Nucleus accumbens (tissue), 56 donors: Measurements from ENCODE around the gene ARL10.

Source experiments
- DNase-seq, 56 donors: peaks; one replicate each; lab custom pipeline; 2025; lab: John Stamatoyannopoulos, UW

Gene ARL10

DNA sequence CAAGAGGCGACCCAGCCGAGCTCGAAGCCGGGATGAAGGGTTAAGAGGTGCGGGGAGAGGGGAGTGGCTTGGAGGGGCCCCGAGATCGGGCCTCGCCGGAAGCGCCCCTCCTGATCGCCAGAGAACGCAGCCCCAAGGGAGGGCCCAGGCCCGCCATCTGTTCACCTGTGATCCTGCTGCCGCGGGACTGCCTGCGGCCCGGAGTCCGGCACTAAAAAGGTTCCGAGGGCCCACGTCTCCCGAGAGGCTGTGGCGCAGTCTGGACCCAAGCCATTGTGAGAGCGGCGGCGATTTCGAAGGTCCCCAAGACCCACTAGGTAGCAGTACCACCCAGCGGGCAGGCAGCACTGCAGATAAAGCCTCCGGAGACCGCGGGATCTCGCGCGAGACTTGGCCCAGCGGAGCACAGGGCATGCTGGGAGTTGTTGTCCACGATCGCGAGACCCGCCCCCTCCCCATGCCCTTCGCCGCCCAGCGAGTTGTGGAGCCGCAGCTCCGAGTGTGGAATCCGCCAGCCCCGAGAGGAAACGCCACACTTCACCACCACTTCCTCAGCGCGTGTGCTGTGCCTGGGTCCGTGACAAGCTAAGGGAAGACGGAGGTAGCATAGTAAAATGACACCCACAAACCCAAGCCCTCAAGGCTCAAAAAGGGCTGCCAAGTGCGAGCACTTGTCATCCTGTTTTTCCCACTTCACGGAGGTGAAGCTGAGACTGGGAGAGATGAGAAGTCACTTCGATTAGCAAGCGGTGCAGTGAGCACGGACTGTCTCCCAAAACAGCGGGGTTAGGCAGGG, 3.7 kb upstream of the ARL10 start, which contains the start of gene KIAA1191:
KIAA1191 (minus strand) TSS at position 328 of the 796 bp plus-strand sequence. CDS start 2,256 bp downstream, outside the sequence.
- peak; percentile 21 to 96 (median 88) for DNase-seq

- DNase-seq, result no peak
Measured at GRCh38 chr5:176362233-176362490, 3.1 kb upstream of the ARL10 start.

- peak in 3 of 56 donors; percentile 31 to 39 (median 37) for DNase-seq
Measured at GRCh38 chr5:176364765-176365350, 429 bp upstream of the ARL10 start.

DNA sequence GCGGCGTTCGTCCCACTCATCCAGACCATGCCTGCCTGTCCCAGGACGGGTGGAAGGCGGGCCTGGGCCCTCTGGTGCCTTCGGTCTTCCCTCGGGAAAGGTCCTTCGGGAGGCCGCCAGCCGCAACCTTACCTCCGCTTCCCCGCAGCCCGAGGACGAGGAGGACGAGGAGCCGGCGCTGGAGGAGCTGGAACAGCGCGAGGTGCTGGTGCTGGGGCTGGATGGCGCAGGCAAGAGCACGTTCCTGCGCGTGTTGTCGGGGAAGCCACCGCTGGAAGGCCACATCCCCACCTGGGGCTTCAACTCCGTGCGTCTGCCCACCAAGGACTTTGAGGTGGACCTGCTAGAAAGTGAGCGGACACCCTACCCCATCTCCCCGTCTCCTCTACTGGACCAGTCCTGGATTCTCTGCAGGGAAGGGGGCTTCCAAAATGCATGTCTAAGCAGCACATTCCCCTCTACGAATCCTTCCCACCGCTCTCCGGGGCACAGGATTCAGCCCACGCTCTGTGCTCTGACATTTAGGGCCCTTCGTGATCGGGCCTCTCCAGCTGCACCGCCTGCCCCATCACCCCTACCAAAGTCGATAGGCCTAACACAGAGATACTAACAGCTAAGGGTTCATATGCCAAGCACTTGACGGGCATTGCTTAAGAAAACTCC, 1.1 kb downstream of the ARL10 start:
- peak in 3 of 56 donors; percentile 41 to 55 (median 46) for DNase-seq

DNA sequence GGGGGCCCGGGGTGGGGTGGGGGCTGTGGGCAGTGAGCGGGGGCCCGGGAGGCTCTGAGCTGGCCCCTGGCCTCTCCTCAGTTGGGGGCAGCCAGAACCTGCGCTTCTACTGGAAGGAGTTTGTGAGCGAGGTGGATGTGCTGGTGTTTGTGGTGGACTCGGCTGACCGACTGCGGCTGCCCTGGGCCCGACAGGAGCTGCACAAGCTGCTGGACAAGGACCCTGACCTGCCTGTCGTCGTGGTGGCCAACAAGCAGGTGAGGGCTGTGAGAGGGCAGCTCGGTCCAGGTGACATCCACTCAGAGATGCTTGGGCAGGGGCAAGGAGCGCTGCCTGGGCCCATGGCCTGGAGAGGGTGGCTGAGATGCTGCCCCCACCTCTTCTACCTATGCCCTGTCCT, 3.4 kb downstream of the ARL10 start:
- no peak for DNase-seq

- no peak for DNase-seq
Measured at GRCh38 chr5:176369934-176370711, 4.8 kb downstream of the ARL10 start.

GRCh38 chr5:176371621-176372539, 6.6 kb downstream of the ARL10 start:
- DNase-seq, result peak in 3 of 56 donors; percentile 8 to 20 (median 10)

DNA sequence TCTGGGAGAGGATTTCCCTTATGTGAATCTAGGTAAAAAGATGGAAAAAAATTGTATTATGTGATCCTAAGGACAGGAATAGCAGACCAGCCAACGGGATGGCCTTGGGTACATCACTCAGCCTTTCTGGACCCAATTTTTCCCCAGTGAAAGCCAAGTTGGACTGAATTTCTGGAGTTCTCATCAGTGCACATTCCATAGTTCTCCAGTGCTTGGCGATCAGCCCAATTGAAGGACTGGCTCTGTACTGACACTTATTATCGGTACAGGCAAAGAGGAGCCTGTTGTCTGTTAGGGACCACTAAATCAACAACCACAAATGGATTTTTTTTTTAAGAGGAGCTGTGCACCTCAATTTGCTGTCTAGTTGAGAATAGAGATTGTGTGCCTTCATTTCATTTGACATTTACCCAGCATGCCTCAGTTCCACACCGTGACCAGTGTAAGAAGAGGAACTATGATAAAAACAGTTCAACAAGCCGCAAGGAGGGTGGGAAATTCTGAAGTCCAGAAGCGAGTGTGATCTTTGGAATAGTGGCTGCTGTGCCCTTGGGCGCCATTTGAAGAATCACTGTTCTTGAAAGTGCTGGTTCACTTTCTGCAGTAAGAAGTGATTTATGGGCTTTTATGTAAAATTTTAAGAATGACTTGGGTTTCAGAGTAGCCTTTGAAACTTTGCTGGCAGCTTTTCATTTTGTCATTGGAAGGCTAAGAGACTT, 8.0 kb downstream of the ARL10 start:
- peak in 1 of 56 donors; percentile 10 for DNase-seq

DNA sequence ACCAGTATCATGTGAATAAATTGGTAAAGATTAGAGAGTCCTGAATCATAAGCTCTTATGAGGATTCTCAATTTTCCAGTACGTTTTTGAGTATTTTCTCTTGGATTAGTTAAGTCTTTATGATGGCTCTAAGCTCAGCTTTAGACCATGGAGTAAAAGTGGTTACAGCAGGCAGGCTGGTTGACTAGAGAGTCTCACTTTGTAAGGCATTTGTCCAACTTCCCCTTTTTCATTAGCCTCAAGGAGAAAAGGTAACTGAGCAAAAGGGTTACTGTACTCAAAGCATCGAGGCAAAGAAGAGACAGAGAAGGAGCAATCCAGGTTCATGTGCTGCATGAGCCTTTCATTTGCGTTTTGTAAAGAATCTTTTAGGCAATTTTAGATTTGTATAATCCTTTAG, 14.6 kb downstream of the ARL10 start:
- DNase-seq, result no peak

DNA sequence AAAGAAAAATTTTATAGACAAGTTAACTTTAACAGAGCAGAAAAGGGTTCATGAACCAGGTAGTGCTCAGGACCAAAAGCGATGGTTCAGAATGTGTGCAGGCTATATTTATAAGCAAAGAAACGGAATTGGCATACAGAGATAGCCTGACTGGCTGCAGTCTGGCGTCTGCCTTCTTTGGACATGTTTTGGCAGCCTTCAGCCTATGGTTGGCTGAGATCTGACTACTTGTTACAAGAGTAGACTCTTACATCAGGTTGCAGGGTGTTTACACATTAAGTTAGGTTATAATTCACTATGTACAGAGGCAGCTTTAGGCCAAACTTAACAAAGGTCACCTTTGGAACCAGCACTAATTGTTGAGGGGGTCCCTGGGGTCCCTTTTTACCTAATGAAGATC, 16.1 kb downstream of the ARL10 start:
- no peak for DNase-seq

GRCh38 chr5:176381979-176382378, 16.7 kb downstream of the ARL10 start:
- no peak for DNase-seq

GRCh38 chr5:176382721-176383120, 17.4 kb downstream of the ARL10 start:
- DNase-seq, result no peak

- DNase-seq, result no peak
Measured at GRCh38 chr5:176383248-176383905, 18.1 kb downstream of the ARL10 start.

GRCh38 chr5:176383961-176384360, 18.7 kb downstream of the ARL10 start:
- no peak for DNase-seq

- DNase-seq, result no peak
Measured at GRCh38 chr5:176384366-176384930, 19.2 kb downstream of the ARL10 start.

- DNase-seq, result no peak
Measured at GRCh38 chr5:176384991-176385390, 19.7 kb downstream of the ARL10 start.

DNA sequence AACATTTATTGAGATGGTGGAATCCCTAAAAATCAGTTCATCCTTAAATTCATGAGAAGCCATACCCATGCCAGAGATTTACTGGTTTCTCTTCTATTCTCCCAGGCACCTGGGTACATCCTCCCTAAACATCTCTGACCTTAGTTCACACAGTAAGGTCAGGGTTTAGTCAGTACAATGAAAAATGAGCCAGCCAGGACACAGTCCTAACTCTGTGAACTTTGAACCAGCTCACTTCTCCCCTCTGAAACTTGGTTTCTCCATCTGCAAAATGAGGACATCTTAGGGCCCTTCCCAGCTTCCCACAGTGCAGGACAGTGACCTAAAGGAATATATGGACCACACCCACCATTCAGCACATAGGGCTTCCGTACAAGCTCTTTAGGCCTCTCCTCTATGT, 21.2 kb downstream of the ARL10 start:
- no peak for DNase-seq

DNA sequence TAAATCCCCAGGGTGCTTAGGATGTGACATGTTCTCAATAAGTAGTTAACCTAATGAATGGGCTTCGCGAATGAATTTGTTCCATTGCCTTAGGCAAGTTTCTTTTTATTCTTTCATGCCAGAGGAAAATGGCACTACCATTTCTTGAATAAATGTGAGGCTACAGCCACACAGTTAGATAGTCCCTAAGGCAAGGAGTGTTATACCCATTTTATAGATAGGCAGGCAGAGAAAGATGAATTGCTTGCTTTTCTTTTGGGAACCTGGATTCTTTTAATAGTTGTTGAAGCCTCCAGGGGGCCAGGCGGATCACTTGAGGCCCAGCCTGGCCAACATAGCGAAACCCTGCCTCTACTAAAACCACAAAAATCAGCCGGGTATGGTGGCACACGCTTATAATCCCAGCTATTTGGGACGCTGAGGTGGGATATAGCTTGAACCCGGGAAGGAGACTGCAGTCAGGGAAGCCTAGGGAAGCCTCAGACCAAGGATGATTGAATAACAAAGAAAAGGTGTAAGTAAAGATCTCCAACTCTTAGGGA, 22.2 kb downstream of the ARL10 start:
- no peak for DNase-seq
